HEK293 (cell line): ENCODE measurements around the gene MXRA8.

Experiments used
- AEBP2 ChIP-seq: fragments of 450-650 bp; formaldehyde crosslinking; IDR thresholded peaks from 2 replicates; pipeline ENCODE4 v1.5.1; 2016; ENCODE audit warnings: missing biosample characterization, missing genetic modification characterization, borderline replicate concordance
- ATF2 ChIP-seq: fragments of 450-650 bp; formaldehyde crosslinking; IDR thresholded peaks from 2 replicates; pipeline ENCODE4 v1.5.1; 2016; ENCODE audit warnings: missing biosample characterization, missing genetic modification characterization, low read depth
- BCL11A ChIP-seq: fragments of 450-650 bp; formaldehyde crosslinking; IDR thresholded peaks from 2 replicates; pipeline ENCODE4 v1.5.1; 2016; ENCODE audit warnings: low read depth, missing biosample characterization, missing genetic modification characterization
- FEZF1 ChIP-seq: fragments of 450-650 bp; formaldehyde crosslinking; IDR thresholded peaks from 2 replicates; pipeline ENCODE4 v1.5.1; 2016; ENCODE audit warnings: missing biosample characterization, missing genetic modification characterization
- GLIS1 ChIP-seq: fragments of 450-650 bp; formaldehyde crosslinking; IDR thresholded peaks from 2 replicates; pipeline ENCODE4 v1.5.1; 2016; ENCODE audit warnings: missing biosample characterization, missing genetic modification characterization
- KLF7 ChIP-seq: fragments of 450-650 bp; formaldehyde crosslinking; IDR thresholded peaks from 2 replicates; pipeline ENCODE4 v1.5.1; 2016; ENCODE audit warnings: missing biosample characterization, missing genetic modification characterization, borderline replicate concordance
- KLF9 ChIP-seq: fragments of 450-650 bp; formaldehyde crosslinking; IDR thresholded peaks from 2 replicates; pipeline ENCODE4 v1.5.1; 2016; ENCODE audit warnings: missing biosample characterization, missing genetic modification characterization, low read depth
- MYNN ChIP-seq: fragments of 450-650 bp; formaldehyde crosslinking; IDR thresholded peaks from 2 replicates; pipeline ENCODE4 v1.5.1; 2016; ENCODE audit warnings: missing biosample characterization, missing genetic modification characterization, borderline replicate concordance
- PATZ1 ChIP-seq: fragments of 450-650 bp; formaldehyde crosslinking; IDR thresholded peaks from 2 replicates; pipeline ENCODE4 v1.5.1; 2016; ENCODE audit warnings: missing biosample characterization, missing genetic modification characterization
- SP2 ChIP-seq: fragments of 450-650 bp; formaldehyde crosslinking; IDR thresholded peaks from 2 replicates; pipeline ENCODE4 v1.5.1; 2016; ENCODE audit warnings: missing biosample characterization, missing genetic modification characterization
- ZBTB8A ChIP-seq: fragments of 450-650 bp; formaldehyde crosslinking; IDR thresholded peaks from 2 replicates; pipeline ENCODE4 v1.5.1; 2016; ENCODE audit warnings: missing biosample characterization, missing genetic modification characterization
- ZFHX2 ChIP-seq: fragments of 450-650 bp; formaldehyde crosslinking; conservative IDR thresholded peaks from 2 replicates; pipeline ENCODE4 v1.5.1; 2016; ENCODE audit warnings: missing biosample characterization, missing genetic modification characterization
- ZNF132 ChIP-seq: fragments of 450-650 bp; formaldehyde crosslinking; IDR thresholded peaks from 2 replicates; pipeline ENCODE4 v1.5.1; 2017; ENCODE audit warnings: missing biosample characterization, missing genetic modification characterization, borderline replicate concordance
- ZNF274 ChIP-seq, 2 experiments: fragments of 200-500 bp in 1 of 2; fragments of 450-650 bp in 1 of 2; sonication (Bioruptor generic) in 1 of 2; formaldehyde crosslinking in 1 of 2; IDR thresholded peaks; 2 replicates each; pipeline versions ENCODE4 v1.5.1 to v1.6.1; 2014 to 2016; ENCODE audit warnings: borderline replicate concordance in 1 of 2, inconsistent platforms in 1 of 2, low read length in 1 of 2, missing biosample characterization in 1 of 2, missing genetic modification characterization in 1 of 2
- ZNF324 ChIP-seq: fragments of 450-650 bp; formaldehyde crosslinking; IDR thresholded peaks from 2 replicates; pipeline ENCODE4 v1.5.1; 2016; ENCODE audit warnings: missing biosample characterization, missing genetic modification characterization
- ZNF391 ChIP-seq: fragments of 450-650 bp; formaldehyde crosslinking; IDR thresholded peaks from 2 replicates; pipeline ENCODE4 v1.5.1; 2016; ENCODE audit warnings: low read depth, missing biosample characterization, missing genetic modification characterization, borderline replicate concordance
- ZNF398 ChIP-seq: fragments of 450-650 bp; formaldehyde crosslinking; IDR thresholded peaks from 2 replicates; pipeline ENCODE4 v1.5.1; 2017; ENCODE audit warnings: missing biosample characterization, missing genetic modification characterization
- ZNF404 ChIP-seq: fragments of 450-650 bp; formaldehyde crosslinking; IDR thresholded peaks from 2 replicates; pipeline ENCODE4 v1.5.1; 2017; ENCODE audit warnings: missing biosample characterization, missing genetic modification characterization
- ZNF433 ChIP-seq: fragments of 450-650 bp; formaldehyde crosslinking; IDR thresholded peaks from 2 replicates; pipeline ENCODE4 v1.5.1; 2016; ENCODE audit warnings: missing biosample characterization, missing genetic modification characterization, low read depth
- ZNF521 ChIP-seq: fragments of 450-650 bp; formaldehyde crosslinking; IDR thresholded peaks from 2 replicates; pipeline ENCODE4 v1.5.1; 2017; ENCODE audit warnings: missing biosample characterization, mild to moderate bottlenecking, missing genetic modification characterization
- ZNF571 ChIP-seq: fragments of 450-650 bp; formaldehyde crosslinking; IDR thresholded peaks from 2 replicates; pipeline ENCODE4 v1.5.0; 2017; ENCODE audit warnings: missing biosample characterization, missing genetic modification characterization
- ZNF629 ChIP-seq: fragments of 450-650 bp; formaldehyde crosslinking; IDR thresholded peaks from 2 replicates; pipeline ENCODE4 v1.5.1; 2017; ENCODE audit warnings: missing biosample characterization, missing genetic modification characterization
- ZNF654 ChIP-seq: fragments of 450-650 bp; formaldehyde crosslinking; IDR thresholded peaks from 2 replicates; pipeline ENCODE4 v1.5.1; 2016; ENCODE audit warnings: low read depth, missing biosample characterization, missing genetic modification characterization
- ZNF658 ChIP-seq: fragments of 450-650 bp; formaldehyde crosslinking; IDR thresholded peaks from 2 replicates; pipeline ENCODE4; 2016; ENCODE audit warnings: missing biosample characterization, missing genetic modification characterization
- ZNF664 ChIP-seq: fragments of 450-650 bp; formaldehyde crosslinking; IDR thresholded peaks from 2 replicates; pipeline ENCODE4 v1.5.1; 2016; ENCODE audit warnings: missing biosample characterization, missing genetic modification characterization
- ZNF707 ChIP-seq: fragments of 450-650 bp; formaldehyde crosslinking; IDR thresholded peaks from 2 replicates; pipeline ENCODE4 v1.5.1; 2016; ENCODE audit warnings: missing biosample characterization, missing genetic modification characterization
- ZNF777 ChIP-seq: fragments of 450-650 bp; formaldehyde crosslinking; IDR thresholded peaks from 2 replicates; pipeline ENCODE4 v1.5.1; 2017; ENCODE audit warnings: missing biosample characterization, missing genetic modification characterization, borderline replicate concordance
- ZNF843 ChIP-seq: fragments of 450-650 bp; formaldehyde crosslinking; IDR thresholded peaks from 2 replicates; pipeline ENCODE4 v1.5.1; 2016; ENCODE audit warnings: missing biosample characterization, missing genetic modification characterization
- ZSCAN16 ChIP-seq: fragments of 450-650 bp; formaldehyde crosslinking; IDR thresholded peaks from 2 replicates; pipeline ENCODE4 v1.5.1; 2016; ENCODE audit warnings: missing biosample characterization, missing genetic modification characterization
- TF ChIP-seq, protein P1 (sequence below): fragments of 450-650 bp; formaldehyde crosslinking; IDR thresholded peaks from 2 replicates; pipeline ENCODE4 v1.5.1; 2016; ENCODE audit warnings: missing biosample characterization, missing genetic modification characterization
- TF ChIP-seq, protein P2 (sequence below): sonication (generic); formaldehyde crosslinking; IDR thresholded peaks from 2 replicates; pipeline ENCODE4 v1.8.1; 2022; ENCODE audit warnings: mild to moderate bottlenecking, moderate library complexity, missing genetic modification reagents

Gene MXRA8

GRCh38 chr1:1347663-1348419, 10.5 kb downstream of the MXRA8 start (continued):
- no peak for TF ChIP-seq ZNF571 (tag by site-specific recombination)
- no peak for TF ChIP-seq ZNF777 (tag by site-specific recombination)
- TF ChIP-seq ZNF629, result no peak
- no peak for TF ChIP-seq ZNF132 (tag by site-specific recombination)
- peak; percentile 43; the same call in 1 of the 2 replicates for TF ChIP-seq SP2 (tag by site-specific recombination)
- no peak for TF ChIP-seq FEZF1 (tag by site-specific recombination)
- TF ChIP-seq ZNF274 (IDR thresholded peaks at IDR 0.05; ENCODE audit: low read length), result no peak
- no peak for TF ChIP-seq ZNF274 (tag by site-specific recombination; IDR thresholded peaks at IDR 0.05; ENCODE audit: borderline replicate concordance)
- TF ChIP-seq, protein P1, sequence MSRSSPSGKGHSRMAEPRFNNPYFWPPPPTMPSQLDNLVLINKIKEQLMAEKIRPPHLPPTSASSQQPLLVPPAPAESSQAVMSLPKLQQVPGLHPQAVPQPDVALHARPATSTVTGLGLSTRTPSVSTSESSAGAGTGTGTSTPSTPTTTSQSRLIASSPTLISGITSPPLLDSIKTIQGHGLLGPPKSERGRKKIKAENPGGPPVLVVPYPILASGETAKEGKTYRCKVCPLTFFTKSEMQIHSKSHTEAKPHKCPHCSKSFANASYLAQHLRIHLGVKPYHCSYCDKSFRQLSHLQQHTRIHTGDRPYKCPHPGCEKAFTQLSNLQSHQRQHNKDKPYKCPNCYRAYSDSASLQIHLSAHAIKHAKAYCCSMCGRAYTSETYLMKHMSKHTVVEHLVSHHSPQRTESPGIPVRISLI (tag by site-specific recombination), result no peak
- peak; percentile 58 for TF ChIP-seq ZBTB8A
- TF ChIP-seq ZNF654 (tag by site-specific recombination), result no peak
- peak; percentile 52 for TF ChIP-seq PATZ1
- no peak for TF ChIP-seq ZNF398 (tag by site-specific recombination)
- TF ChIP-seq, protein P2, sequence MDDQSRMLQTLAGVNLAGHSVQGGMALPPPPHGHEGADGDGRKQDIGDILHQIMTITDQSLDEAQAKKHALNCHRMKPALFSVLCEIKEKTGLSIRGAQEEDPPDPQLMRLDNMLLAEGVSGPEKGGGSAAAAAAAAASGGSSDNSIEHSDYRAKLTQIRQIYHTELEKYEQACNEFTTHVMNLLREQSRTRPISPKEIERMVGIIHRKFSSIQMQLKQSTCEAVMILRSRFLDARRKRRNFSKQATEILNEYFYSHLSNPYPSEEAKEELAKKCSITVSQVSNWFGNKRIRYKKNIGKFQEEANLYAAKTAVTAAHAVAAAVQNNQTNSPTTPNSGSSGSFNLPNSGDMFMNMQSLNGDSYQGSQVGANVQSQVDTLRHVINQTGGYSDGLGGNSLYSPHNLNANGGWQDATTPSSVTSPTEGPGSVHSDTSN (CRISPR knock-in tag), result no peak
- TF ChIP-seq KLF7 (tag by site-specific recombination), result no peak
- no peak for TF ChIP-seq ZNF433 (tag by site-specific recombination)
- no peak; the same call in 1 of the 2 replicates for TF ChIP-seq BCL11A (tag by site-specific recombination)
- TF ChIP-seq ZNF521 (tag by site-specific recombination), result no peak
- no peak for TF ChIP-seq MYNN
- TF ChIP-seq ZNF324 (tag by site-specific recombination), result no peak
- TF ChIP-seq ZNF707 (tag by site-specific recombination), result no peak
- no peak for TF ChIP-seq AEBP2 (tag by site-specific recombination)
- TF ChIP-seq GLIS1 (tag by site-specific recombination), result peak; percentile 95
- TF ChIP-seq KLF9, result no peak
- no peak for TF ChIP-seq ZNF658 (tag by site-specific recombination)
- TF ChIP-seq ZFHX2 (tag by site-specific recombination), result no peak
- no peak for TF ChIP-seq ATF2 (tag by site-specific recombination)
- TF ChIP-seq ZNF404 (tag by site-specific recombination), result no peak
- TF ChIP-seq ZNF664 (tag by site-specific recombination), result no peak
- TF ChIP-seq ZSCAN16, result no peak
- TF ChIP-seq ZNF391 (tag by site-specific recombination), result no peak
- no peak for TF ChIP-seq ZNF843 (tag by site-specific recombination)
